ACC112 (cell line): ENCODE results near the gene NCKAP1.

ENCODE experiments used
- H2AFZ ChIP-seq: fragments of 200-600 bp; sonication (generic); one replicate; pipeline ENCODE4 v1.6.0; 2017; ENCODE audit warnings: antibody characterized with exemption, low read length; ENCODE audit not compliant: unreplicated experiment
- H3K27ac ChIP-seq: fragments of 200-600 bp; sonication (generic); 2 replicates; pipeline ENCODE4 v1.5.1; 2014; ENCODE audit warnings: low read depth, mild to moderate bottlenecking, antibody characterized with exemption, low read length, moderate library complexity
- H3K27me3 ChIP-seq: fragments of 200-600 bp; sonication (generic); 2 replicates; pipeline ENCODE4 v1.6.1; 2014; ENCODE audit warnings: mild to moderate bottlenecking, antibody characterized with exemption, low read length, moderate library complexity, mixed read lengths; ENCODE audit not compliant: insufficient read depth
- H3K36me3 ChIP-seq: fragments of 200-600 bp; sonication (generic); 2 replicates; pipeline ENCODE4 v1.6.1; 2016; ENCODE audit warnings: mild to moderate bottlenecking, antibody characterized with exemption, low read length, moderate library complexity, mixed read lengths; ENCODE audit not compliant: insufficient read depth
- H3K4me1 ChIP-seq: fragments of 200-600 bp; sonication (generic); one replicate; pipeline ENCODE4 v1.6.1; 2016; ENCODE audit warnings: low read length, mixed read lengths; ENCODE audit not compliant: insufficient read depth, unreplicated experiment, control insufficient read depth
- H3K4me3 ChIP-seq: fragments of 200-600 bp; sonication (generic); 2 replicates; pipeline ENCODE4 v1.5.1; 2014; ENCODE audit warnings: mild to moderate bottlenecking, low read depth, low read length
- H3K79me2 ChIP-seq: fragments of 200-600 bp; sonication (generic); one replicate; pipeline ENCODE4 v1.6.0; 2016; ENCODE audit warnings: low read length; ENCODE audit not compliant: control insufficient read depth, unreplicated experiment, insufficient read depth

NCKAP1 gene

GRCh38 chr2:182860858-182861257, 177.4 kb downstream of the NCKAP1 start:
- Histone ChIP-seq H3K27ac (no peak overlapping the region), H2AFZ (no peak overlapping the region), H3K4me3 (no peak overlapping the region), H3K79me2 (no peaks in the 10 kb centered on the region), H3K27me3 (peaks cover 5% of the 10 kb centered on the region), H3K36me3 (no peaks in the 10 kb centered on the region), H3K4me1 (no peaks in the 10 kb centered on the region)
